HG02610 (cell line): ENCODE data around the gene NPW.
"Not testable (repeated sequence)": the region's sequence is repeated elsewhere in the genome, so short reads cannot be mapped to it uniquely, and the experiment has no call there.

Experiments used
- ATAC-seq: cut with Tn5 transposase; IDR thresholded peaks from one replicate; pipeline ENCODE4 v1.9.1; 2021; ENCODE audit warnings: mild to moderate bottlenecking, moderate library complexity; ENCODE audit not compliant: unreplicated experiment

Gene NPW

DNA sequence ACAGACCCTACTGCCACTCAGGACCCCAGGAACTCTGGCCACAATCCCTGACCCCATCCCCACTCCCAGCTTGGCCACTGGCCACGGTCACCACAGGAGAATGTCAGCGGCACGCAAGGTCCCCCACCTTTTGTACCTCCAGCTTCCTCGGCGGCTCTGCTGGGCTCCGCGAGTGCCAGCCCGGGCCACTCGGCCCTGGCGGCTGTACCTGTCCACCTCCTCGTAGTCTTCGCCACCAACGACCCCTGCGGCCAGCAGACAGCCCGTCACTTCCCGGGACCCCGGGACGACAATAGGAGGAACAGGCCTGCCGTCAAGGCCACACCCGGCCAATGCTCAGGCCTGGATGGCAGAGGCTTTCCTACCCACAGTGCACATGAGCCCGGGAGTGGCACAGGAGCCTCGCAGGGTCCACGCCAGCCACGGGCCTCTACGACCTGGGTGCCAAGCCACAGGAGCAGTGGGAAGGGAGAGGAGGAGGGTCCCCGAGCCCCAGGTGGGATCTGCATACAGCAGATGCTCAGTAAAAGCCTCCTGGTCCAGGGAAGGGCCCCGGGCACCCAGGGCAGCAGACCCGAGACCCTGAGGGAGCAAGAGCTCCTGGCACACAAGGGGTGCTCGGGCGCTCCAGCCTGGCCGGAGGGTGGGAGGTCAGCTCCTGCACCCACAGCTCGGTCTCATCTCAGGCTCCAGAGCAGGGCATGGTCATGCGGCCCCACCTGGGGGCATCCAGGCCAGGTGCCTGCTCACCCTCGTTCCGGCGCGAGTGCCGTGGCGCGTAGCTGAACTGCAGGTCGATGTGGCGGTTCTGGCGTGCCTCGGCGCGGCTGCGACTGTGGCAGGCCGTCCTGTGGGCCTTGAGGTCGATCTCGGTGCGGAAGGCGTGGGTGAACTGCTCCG, 17.9 kb upstream of the NPW start:
- no peak for ATAC-seq

DNA sequence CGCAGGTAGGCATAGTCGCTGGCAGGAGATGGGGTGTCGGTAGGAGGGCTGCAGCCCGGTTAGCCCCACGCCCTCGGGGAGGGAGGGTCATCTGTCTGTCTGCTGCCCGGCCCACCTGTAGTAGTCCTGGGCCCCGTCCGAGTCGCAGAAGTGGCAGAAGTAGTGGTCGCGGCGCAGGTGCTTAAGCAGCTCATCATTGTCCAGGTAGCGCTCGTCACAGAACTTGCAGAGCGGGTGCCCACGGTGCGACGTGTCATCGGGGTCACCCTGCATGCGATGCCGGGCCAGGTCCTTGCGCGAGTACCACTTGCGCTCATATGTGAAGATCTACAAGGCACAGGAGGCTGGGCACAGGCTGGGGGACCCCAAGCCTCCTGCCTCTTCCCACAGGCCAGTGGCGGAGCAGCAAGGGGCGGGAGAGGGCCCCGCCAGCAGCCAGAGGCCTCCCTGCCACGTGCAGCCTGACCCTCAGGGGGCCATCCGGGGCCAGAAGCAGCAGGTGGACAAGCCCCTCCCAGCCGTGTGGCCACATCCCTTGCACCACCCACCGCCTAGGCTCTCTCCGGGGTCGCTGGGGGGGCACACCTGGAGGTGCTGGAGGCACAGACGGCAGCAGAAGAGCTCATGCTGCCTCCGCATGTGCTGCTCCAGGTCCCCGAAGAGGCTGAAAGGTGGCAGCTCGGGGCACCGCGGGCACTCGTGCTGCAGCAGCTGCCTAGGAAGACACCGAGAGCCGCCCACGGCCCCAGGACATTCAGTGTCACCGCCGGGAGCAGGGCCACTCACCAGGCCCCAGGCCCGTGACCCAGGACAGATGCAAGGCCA, 17.0 kb upstream of the NPW start:
- ATAC-seq: no peak

DNA sequence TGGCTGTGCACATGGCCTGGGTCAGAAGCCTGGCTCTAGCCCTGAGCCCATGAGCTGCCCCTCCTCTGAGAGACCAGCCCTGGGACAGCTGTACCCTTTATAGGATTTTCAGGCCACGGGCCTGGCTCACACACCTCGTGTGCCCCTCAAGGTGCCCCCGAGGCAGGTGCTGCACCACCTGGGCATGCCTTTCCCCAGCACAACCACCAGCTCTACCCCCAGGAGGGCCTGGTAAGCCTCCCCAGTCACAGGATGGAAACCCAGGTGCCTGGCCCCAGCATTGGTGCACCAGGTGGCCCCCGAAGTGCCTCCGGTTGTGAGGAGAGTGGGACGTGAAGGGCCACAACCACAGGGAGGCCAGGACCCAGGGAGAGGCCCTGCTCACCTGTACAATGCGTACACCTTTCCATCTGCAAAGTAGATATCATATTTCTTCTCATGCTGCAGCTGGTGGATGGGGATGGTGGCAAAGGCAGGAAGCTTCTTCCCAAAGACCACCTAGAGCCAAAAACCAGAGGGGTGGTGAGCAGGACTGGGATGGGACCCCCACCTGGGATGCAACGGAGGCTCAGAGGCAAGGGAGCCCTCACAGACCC, 16.3 kb upstream of the NPW start:
- ATAC-seq: no peak

DNA sequence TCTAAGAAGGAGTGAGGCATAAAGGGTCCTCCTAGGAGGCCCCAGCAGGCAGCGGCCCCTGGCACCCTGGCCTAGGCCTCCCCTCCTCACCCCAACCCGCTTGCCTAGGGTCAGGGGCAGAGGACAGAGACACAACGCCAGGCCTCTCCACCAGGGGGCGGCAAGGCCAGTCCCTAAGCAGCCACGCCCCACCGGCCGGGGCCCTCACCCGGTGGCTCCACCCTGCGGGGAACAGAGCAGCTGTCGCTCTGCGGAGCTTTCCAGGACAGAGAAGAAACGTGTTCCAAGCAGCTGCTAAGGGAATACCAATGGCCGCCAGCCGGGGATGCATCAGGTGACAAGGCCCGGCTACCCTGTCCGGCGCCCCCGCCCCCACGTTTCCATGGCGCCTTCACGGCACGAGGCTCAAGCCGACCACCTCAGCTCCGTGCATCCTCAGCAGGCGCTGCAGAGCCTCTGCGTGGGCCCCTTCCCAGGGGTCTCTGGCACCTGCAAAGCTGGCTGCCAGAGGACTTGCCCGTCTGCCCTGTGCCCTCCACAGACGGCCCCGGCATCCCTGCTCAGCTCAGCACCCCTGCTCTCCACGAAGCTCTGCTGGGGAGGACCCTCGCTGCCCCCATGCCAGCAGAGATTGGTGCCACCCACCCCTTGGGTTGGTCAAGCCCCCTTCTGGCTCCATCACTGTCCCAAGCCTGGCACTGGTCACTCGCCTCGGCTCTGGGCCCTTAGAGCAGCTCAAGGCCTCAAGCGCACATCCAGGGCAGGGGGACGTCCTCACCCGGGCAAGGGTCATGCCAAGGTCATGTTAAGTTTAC, 15.6 kb upstream of the NPW start:
- no peak for ATAC-seq

DNA sequence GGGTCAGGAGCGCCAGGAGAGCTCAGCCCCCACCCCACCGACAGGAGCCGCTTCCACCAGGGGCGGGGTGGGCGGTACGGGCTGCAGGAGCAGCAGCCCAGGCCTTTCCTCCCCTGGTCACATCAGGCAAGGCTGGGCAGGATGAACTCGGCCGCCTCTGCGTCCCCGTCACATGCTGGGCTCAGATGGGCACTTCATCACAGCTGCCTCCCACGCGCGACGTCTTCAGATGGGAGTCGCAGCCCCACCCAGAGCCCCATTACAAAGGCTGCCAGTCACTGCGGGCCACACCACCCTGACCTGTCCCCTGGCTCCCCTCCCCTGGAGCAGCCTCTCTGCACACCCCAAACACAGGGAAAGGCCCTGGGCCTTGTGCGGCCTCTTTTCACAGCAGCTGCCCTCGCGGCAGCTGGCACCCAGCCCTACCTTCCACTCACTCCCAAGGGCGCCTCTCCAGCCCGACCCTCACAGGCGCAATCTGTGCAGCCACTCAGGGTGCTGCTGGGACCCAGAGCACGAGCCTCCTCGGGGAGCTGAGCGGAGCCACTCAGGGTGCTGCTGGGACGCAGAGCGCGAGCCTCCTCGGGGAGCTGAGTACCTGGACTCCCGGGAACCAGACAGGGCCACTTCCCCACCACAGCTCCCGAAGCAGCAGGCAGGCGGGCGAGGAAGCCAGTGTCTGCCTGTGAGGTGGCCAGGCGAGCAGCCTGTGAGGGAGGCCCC, 14.6 kb upstream of the NPW start:
- no peak for ATAC-seq

DNA sequence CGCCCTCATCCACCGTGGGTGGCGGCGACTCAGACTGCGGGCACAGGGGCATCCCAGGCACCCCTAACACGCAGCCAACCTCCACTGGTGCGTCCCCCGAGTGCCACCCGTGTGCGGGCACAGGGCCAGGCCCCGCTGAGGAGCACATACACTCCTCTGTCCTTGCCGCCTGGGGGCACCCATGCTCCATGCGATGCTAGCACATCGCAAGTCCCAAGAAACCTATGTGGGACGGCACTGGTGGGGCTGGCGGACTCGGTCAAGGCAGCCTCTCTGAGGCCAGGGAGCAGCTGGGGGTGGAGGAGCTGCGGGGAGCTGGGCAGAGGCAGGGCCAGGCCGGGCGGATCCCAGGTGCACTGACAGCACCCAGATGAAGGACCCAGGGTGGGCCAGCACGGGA, 13.9 kb upstream of the NPW start:
- no peak for ATAC-seq

DNA sequence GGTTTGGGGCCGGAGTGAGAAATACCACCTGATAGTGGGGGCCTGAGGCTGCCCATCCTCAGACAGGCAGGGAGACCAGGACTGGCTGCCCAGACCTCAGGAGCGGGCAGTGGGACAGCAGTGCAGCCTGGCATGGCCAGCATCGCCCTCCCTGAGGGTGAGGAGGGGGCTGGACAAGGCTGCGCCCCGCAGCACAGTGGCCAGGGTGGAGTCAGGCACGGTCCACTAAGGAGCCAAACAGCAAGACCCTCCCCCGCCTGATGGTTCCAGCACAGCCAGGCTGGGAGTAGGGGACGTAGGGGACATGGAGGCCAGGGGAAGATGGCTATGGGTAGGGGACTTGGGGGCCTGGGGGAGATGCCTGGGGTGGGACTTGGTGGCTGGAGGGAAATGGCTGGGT, 13.3 kb upstream of the NPW start:
- ATAC-seq: no peak

DNA sequence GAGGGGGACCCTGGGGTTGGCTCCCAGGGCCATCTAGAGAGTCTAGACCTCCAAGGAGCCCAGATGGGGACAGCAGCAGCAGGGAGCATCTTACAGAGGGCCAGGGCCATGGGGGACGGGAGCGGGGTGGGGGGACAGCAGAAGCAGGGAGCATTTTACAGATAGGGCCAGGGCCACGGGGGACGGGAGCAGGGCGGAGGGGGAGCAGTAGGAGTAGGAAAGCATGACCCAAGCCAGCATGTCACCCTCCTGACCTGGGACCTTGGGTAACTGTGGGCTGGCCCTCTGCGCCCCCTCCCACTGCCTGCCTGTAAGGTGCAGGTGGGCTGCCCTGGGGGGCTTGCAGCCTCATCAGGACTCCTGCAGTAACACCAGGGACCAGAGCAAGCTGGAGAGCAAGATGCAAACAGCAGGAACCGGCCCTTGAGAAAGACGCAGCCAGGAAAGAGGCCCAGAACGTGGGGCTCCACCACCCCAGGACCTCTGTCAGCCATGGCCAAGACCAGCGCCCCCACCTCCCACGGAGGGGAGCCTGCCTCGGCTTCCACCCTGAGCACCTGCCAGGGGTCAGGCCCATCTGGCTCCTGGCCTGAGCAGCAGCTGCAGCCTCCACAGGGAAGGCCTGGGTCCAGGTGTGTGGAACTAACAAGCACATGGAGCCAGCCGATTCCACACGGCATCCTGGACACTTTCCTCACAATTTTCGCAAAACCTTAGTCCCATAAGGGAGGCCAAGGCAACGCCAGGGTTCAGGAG, 12.3 kb upstream of the NPW start:
- no peak for ATAC-seq

DNA sequence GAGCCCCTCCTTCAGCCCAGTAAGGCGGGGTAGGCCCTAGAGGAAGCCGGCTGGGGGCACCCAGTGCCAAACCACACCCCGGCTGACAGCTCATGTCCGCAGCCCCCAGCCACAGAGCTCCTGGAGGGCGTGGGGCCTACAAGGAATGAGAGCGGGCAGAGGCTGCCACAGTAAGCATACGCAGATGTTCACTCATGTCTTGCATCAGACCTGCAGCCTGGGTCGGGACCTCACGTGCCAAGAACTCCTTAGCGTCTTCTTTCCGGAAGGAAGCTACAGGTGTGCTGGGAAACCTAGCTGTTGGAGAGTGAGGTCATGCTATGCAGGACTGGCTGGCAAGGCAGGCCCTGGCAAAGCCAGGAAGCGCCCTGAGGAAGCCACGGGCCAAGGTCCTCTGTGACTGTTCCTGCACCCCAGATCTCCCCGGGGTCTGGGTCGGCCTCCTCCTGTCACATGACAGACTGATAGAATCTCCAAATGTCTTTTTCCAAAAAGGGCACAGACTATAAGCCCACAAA, 11.5 kb upstream of the NPW start:
- ATAC-seq: no peak

DNA sequence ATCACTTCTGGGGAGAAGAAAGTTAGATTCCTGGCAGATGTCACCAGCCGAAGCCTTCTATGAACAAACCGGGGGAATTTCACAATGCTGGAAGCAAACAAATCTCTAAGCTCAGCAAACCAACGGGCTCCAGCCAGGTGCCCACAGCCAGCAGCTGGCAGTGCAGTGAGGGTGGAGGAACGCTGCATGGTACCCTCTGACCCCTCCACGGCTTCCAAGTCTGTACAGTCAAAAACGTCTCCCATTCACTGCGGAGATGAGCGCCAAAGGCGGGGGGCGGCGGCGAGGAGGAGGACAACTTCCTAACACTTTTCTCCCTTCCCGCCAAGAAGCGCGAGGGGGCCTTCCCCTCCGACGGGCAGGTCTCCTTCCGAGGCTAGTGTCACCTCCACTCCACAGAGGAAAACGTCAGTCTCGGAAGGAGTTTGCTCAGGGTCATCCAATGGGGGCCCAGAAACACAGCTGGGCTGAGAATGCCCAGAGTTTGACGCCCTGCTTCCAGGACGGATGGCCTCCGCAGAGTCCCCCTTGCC, 10.9 kb upstream of the NPW start:
- no peak for ATAC-seq

DNA sequence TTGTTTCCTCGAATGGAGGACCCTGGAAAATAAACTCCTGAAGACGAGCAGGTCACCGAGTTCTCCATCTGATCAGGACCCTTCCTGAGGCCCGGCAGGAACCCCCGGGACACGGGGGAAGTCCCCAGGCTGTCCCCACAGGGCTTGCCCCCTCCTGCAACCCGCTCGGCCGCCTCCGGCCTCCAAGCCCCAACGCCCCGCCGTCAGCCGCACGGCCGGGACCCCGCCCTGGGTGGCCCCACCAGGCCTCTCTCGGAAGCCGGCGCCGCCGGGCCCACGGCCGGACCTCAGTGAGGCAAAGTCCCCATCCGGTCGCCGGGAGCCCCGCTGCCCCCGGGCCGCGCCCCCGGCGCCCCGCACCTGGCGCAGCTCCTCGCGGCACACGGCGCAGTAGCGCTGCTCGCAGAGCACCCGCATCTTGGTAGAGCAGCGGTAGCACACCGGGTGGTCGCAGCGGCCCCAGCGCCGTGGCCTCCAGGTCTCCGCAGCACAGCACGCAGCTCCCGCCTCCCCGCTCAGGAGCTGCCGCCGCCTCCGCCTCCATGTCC, 10.3 kb upstream of the NPW start:
- ATAC-seq: peak; percentile 23

DNA sequence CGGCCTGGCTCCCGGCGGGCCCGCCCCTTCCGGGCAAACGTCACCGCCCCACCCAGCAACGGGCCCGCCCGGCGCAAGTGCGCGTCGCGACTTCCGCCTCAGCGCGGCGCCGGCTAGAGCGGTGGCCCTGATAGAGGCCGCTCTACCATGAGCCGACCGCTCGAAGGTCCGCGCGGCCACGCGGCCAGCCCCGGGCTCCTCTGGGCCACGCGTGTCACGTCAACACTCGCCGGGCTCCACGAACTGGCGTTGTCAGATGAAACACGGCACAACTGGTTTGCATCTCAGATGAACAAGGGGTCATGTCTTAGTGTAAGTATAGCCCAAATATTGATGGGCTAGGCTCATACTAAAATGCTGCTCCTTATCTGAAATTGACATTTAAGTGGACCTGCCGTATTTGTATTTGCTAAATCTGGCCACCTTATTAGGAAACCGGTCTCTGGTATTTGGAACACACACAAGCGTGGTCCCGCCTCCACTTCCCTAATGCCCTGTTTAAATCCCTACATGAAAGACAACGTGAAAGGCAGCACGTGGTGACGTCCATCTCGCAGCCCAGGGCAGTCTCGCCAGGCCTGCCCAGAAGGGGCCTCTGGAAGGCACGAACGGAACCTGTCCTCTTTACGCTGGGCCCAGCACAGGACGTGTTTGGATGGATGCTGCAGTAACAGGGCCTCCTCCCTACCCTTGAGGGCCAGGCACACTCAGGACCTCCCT, 9.6 kb upstream of the NPW start, which contains the start of gene ZNF598:
Gene ZNF598, minus strand, starts transcription at position 31 of the 720 bp plus-strand sequence.
- peak; percentile 78 for ATAC-seq

DNA sequence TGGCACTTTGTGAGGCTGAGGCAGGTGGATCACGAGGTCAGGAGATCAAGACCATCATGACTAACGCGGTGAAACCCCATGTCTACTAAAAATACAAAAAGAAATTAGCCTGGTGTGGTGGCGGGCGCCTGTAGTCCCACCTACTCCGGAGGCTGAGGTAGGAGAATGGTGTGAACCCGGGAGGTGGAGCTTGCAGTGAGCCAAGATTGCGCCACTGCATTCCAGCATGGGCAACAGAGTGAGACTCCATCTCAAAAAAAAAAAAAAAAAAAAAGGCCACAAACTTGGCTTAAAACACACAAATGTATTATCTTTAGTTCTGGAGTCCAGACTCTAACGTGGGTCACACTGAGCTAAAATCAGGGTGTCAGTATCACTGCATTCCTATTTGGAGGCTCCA, 7.9 kb upstream of the NPW start:
- not testable (repeated sequence) for ATAC-seq

DNA sequence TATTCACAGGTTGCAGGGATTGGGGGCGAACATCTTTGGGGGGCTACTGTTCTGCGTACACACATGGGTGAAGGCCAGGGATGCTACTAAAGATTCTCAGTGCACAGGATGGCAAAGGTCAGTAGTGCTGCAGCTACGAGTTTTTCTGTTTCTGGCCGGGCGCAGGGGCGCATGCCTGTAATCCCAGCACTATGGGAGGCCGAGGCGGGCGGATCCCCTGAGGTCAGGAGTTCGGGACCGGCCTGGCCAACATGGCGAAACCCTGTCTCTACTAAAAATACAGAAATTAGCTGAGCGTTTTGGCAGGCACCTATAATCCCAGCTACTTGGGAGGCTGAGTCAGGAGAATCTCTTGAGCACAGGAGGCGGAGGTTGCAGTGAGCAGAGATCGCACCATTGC, 6.1 kb upstream of the NPW start:
- no peak for ATAC-seq

DNA sequence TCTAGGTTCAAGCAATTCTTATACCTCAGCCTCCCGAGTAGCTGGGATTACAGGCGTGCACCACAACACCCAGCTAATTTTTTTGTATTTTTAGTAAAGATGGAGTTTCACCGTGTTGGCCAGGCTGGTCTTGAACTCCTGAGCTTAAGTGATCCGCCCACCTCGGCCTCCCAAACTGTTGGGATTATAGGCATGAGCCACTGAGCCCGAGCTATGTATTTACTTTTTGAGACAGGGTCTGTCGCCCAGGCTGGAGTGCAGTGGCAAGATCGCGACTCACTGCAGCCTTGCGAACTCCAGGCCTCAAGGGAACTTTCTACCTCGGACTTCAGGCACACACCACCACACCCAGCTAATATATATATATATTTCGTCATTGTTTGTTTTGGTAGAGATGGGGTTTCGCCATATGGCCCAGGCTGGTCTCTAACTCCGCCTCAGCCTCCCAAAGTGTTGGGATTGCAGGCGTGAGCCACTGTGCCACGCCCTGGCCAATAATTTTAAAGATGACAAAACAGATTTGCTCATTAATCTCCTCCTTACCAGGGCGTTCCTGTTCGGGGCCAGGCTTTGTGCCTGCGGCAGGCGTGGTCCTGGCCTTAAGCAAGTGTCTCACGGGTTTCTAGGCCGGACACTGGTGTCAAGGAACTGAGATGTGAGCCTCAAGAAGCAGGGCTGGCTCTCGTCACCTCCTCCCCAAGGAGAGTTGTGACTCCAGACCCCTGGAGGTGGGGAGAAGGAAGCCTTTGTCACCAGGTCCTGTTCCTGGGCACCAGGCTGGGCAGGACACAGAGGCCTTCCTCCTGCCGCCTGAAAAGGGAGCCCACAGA, 4.3 kb upstream of the NPW start:
- no peak for ATAC-seq

DNA sequence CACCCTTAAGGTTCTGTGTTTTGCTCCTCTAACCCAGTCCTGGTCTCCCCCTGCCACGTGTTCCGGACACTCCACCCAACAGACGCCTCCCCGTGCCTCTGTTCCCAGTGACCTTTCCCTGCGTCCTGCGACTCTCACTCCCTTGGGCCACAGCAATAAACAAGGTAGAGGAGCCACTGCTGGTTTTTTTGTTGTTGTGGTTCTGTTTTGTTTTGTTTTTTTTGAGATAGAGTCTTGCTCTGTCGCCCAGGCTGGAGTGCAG, 3.7 kb upstream of the NPW start:
- ATAC-seq: no peak

DNA sequence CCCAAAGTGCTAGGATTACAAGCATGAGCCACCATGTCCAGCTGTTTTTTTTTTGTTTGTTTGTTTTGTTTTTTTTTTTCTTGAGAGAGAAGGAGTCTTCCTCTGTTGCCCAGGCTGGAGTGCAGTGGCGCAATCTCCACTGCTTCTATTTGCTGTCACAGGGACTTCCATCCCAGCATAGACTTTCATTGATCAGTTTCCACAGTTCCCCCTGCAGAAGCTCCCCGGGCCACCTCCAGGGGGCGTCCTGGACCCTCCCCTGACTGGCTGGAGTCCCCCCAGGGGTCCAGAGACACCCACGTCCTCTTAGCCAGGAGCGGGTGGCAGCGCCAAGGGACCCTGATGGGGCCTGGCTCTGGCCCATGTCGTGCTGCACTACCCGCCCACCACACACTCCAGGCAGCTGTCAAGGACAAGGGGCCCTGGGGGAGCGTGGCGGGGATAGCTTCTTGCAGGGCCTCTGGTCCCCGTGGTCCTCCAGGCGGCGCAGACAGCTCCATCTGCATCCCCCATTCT, 3.1 kb upstream of the NPW start:
- ATAC-seq: no peak
